Aorta (tissue), 5 donors: ENCODE results near the gene TMEM234. TPM values are rescaled to one million over a fixed set of nuclear protein-coding genes. Genes with fewer than 3 reads are reported as not detected.

ENCODE experiments used
- ATAC-seq: fragments of 200-7000 bp; cut with Tn5 transposase; one replicate; pipeline ENCODE4 v1.9.1; 2022; ENCODE audit warnings: moderate library complexity; ENCODE audit not compliant: low FRiP score
- DNase-seq, 2 donors: peaks; one replicate each; pipeline ENCODE4 v3.0.0-alpha.2; 2020
- H3K27ac ChIP-seq, 2 donors: one replicate each; pipeline ENCODE4 v1.5.1; 2013; ENCODE audit warnings: low read length in 2 of 2, mild to moderate bottlenecking in 2 of 2, moderate library complexity in 2 of 2, control low read depth in 1 of 2, inconsistent platforms in 1 of 2, low read depth in 1 of 2
- H3K27me3 ChIP-seq, 2 donors: one replicate each; pipeline ENCODE4 v1.6.1; 2013; ENCODE audit warnings: control low read depth in 1 of 2, low read length in 1 of 2, mild to moderate bottlenecking in 1 of 2, moderate library complexity in 1 of 2; ENCODE audit not compliant: insufficient read depth in 2 of 2, control insufficient read depth in 1 of 2
- H3K36me3 ChIP-seq, 2 donors: one replicate each; pipeline ENCODE4 v1.6.1; 2013; ENCODE audit warnings: control low read depth in 1 of 2, low read length in 1 of 2, mild to moderate bottlenecking in 1 of 2; ENCODE audit not compliant: insufficient read depth in 2 of 2, control insufficient read depth in 1 of 2
- H3K4me1 ChIP-seq, 2 donors: one replicate each; pipeline ENCODE4 v1.6.1; 2013; ENCODE audit warnings: low read length in 2 of 2, control low read depth in 1 of 2, mild to moderate bottlenecking in 1 of 2, moderate library complexity in 1 of 2; ENCODE audit not compliant: insufficient read depth in 2 of 2, control insufficient read depth in 1 of 2
- H3K4me3 ChIP-seq, 2 donors: one replicate each; pipeline ENCODE4 v1.5.1; 2013; ENCODE audit warnings: low read length in 2 of 2, control low read depth in 1 of 2, mild to moderate bottlenecking in 1 of 2
- H3K9me3 ChIP-seq: one replicate; pipeline ENCODE4 v1.6.1; 2013; ENCODE audit warnings: mild to moderate bottlenecking, low read length; ENCODE audit not compliant: control insufficient read depth
- WGBS, 2 donors: extraction: QIAGEN DNeasy Blood & Tissue Kit; methylation state at CpG; one replicate each; pipeline ENCODE4 v1.1.7; 2013; 5-methylcytosine and 5-hydroxymethylcytosine counted together
- intact Hi-C, 2 donors: fragments of 100-400 bp; cut with DNase I; formaldehyde crosslinking; loops; one replicate each; pipeline versions ENCODE4 v1.14.2 to v1.15.0; 2022
- polyA plus RNA-seq, 2 donors: library from polyadenylated mRNA; stranded (reverse); fragments of 200-250 nt; gene quantifications; one replicate each; pipeline ENCODE4 v1.2.3, GENCODE V29; 2013
- total RNA-seq, 2 donors: library from RNA; stranded (reverse); fragmentation: NEBNext Ultra II Directional; extraction: Animal tissue kit (Norgen Biotek cat#: 25700); gene quantifications; one replicate each; pipeline ENCODE4 v1.2.1, GENCODE V29; 2021
- donor health status: healthy with polysubstance abuse.
- donor health status: Bipolar disorder and iron deficiency.
- donor health status: DM: no; HTN: no; CAD: no.
- donor health status: DM: no; HTN: no; CAD: no.
- donor health status: DM: yes; HTN: yes; CAD: no.

Gene TMEM234
- total and polyA plus RNA-seq, 4 donors: 10.4 to 24.3 (median 19.5) TPM

- no peaks in the 10 kb centered on the region for H3K36me3 ChIP-seq
- H3K27me3 ChIP-seq: no peaks in the 10 kb centered on the region
- DNase-seq: no peak
- H3K4me1 ChIP-seq: no peaks in the 10 kb centered on the region
- no peaks in the 10 kb centered on the region for H3K9me3 ChIP-seq
- intact Hi-C loops: loop anchor here in 1 of 2 donors (5.0 kb wide), 1 partner anchor 72 kb away; the partner anchor contains the start of gene KPNA6
- WGBS, 2 donors: 5 to 7% methylated on average over 7 of the region's 7 CpGs
- peak overlapping the region; percentile 20 to 21 for H3K4me3 ChIP-seq
- H3K27ac ChIP-seq: peak overlapping the region; percentile 4 to 89
- no peak for ATAC-seq
Measured at GRCh38 chr1:32179193-32179442, 43.0 kb downstream of the TMEM234 start.

- intact Hi-C loops: loop anchor here in 1 of 2 donors (5.0 kb wide), 1 partner anchor 71 kb away; the partner anchor contains the start of gene KPNA6
- WGBS, 2 donors: 81% methylated on average over 7 of the region's 7 CpGs
- H3K4me3 ChIP-seq: peak overlapping the region; percentile 20 to 21
- no peaks in the 10 kb centered on the region for H3K4me1 ChIP-seq
- no peaks in the 10 kb centered on the region for H3K36me3 ChIP-seq
- H3K27me3 ChIP-seq: no peaks in the 10 kb centered on the region
- H3K27ac ChIP-seq: peak overlapping the region; percentile 4 to 89
- ATAC-seq (no peak), DNase-seq (no peak)
- H3K9me3 ChIP-seq: no peaks in the 10 kb centered on the region
Measured at GRCh38 chr1:32178380-32179192, 43.6 kb downstream of the TMEM234 start.

GRCh38 chr1:32172621-32173245 is 49.4 kb downstream of the TMEM234 start:
- DNase-seq (no peak), ATAC-seq (no peak)
- intact Hi-C loops: no loop called here
- Histone ChIP-seq H3K36me3 (peaks cover 0 to 12% of the 10 kb centered on the region in 2 donors), H3K4me1 (no peaks in the 10 kb centered on the region), H3K27me3 (no peaks in the 10 kb centered on the region), H3K27ac (no peak overlapping the region), H3K9me3 (no peaks in the 10 kb centered on the region), H3K4me3 (no peak overlapping the region)
- WGBS, 2 donors: 88 to 91% methylated on average over 1 of the region's 1 CpG

- 54 to 63% methylated on average over 4 of the region's 4 CpGs for WGBS, 2 donors
- H3K36me3 ChIP-seq: peaks cover 0 to 14% of the 10 kb centered on the region in 2 donors
- no peak overlapping the region for H3K4me3 ChIP-seq
- H3K4me1 ChIP-seq: no peaks in the 10 kb centered on the region
- H3K27ac ChIP-seq: no peak overlapping the region
- no peak for DNase-seq
- intact Hi-C loops: no loop called here
- H3K27me3 ChIP-seq: no peaks in the 10 kb centered on the region
- no peak for ATAC-seq
- no peaks in the 10 kb centered on the region for H3K9me3 ChIP-seq
Measured at GRCh38 chr1:32170991-32171390, 51.2 kb downstream of the TMEM234 start.

Other genes starting within 250 kb of the TMEM234 start
- 10 to 100 TPM; 84.9 to 91.2 TPM for gene KHDRBS1, start 208.5 kb downstream of the TMEM234 start, total RNA-seq
- gene KHDRBS1, start 208.5 kb downstream of the TMEM234 start, polyA plus RNA-seq: 10 to 100 TPM; 57.0 to 61.8 TPM
- gene TMEM39B, start 149.4 kb downstream of the TMEM234 start, total RNA-seq: 10 to 100 TPM; 14.1 to 21.1 TPM
- 10 to 100 TPM in 1 of 2 donors, 1 to 10 TPM in 1; 3.5 to 16.6 TPM for gene TMEM39B, start 149.4 kb downstream of the TMEM234 start, polyA plus RNA-seq
- 10 to 100 TPM; 58.4 to 66.2 TPM for gene KPNA6, start 114.3 kb downstream of the TMEM234 start, total RNA-seq
- 10 to 100 TPM in 1 of 2 donors, 1 to 10 TPM in 1; 8.8 to 11.0 TPM for gene KPNA6, start 114.3 kb downstream of the TMEM234 start, polyA plus RNA-seq
- 10 to 100 TPM; 46.7 to 55.5 TPM for gene TXLNA, start 42.7 kb downstream of the TMEM234 start, total RNA-seq
- gene TXLNA, start 42.7 kb downstream of the TMEM234 start, polyA plus RNA-seq: 10 to 100 TPM; 14.3 to 23.9 TPM
- 1 to 10 TPM; 4.8 to 7.1 TPM for gene CCDC28B, start 21.8 kb downstream of the TMEM234 start, total RNA-seq
- 10 to 100 TPM in 1 of 2 donors, 1 to 10 TPM in 1; 2.8 to 10.5 TPM for gene CCDC28B, start 21.8 kb downstream of the TMEM234 start, polyA plus RNA-seq
- 1 to 10 TPM in 1 of 2 donors, under 1 TPM in 1; 0.62 to 1.4 TPM for gene IQCC, start 16.7 kb downstream of the TMEM234 start, total RNA-seq
- 1 to 10 TPM in 1 of 2 donors, under 1 TPM in 1; 0.50 to 2.4 TPM for gene IQCC, start 16.7 kb downstream of the TMEM234 start, polyA plus RNA-seq
- gene DCDC2B, start 13.3 kb downstream of the TMEM234 start, total RNA-seq: not detected
- not detected for gene DCDC2B, start 13.3 kb downstream of the TMEM234 start, polyA plus RNA-seq
- 100 to 1,000 TPM; 102 to 108 TPM for gene EIF3I, start 54 bp upstream of the TMEM234 start, total RNA-seq
- 100 to 1,000 TPM; 127 to 141 TPM for gene EIF3I, start 54 bp upstream of the TMEM234 start, polyA plus RNA-seq
- 10 to 100 TPM in 1 of 2 donors, 1 to 10 TPM in 1; 9.6 to 11.8 TPM for gene FAM167B, start 24.9 kb upstream of the TMEM234 start, total RNA-seq
- gene FAM167B, start 24.9 kb upstream of the TMEM234 start, polyA plus RNA-seq: 1 to 10 TPM; 3.6 to 3.8 TPM
- 1 to 10 TPM; 2.4 to 4.6 TPM for gene LCK, start 28.9 kb upstream of the TMEM234 start, total RNA-seq
- 1 to 10 TPM in 1 of 2 donors, under 1 TPM in 1; 0.18 to 1.6 TPM for gene LCK, start 28.9 kb upstream of the TMEM234 start, polyA plus RNA-seq
- gene HDAC1, start 69.7 kb upstream of the TMEM234 start, total RNA-seq: 10 to 100 TPM; 47.9 to 55.5 TPM
- 10 to 100 TPM; 37.2 to 65.5 TPM for gene HDAC1, start 69.7 kb upstream of the TMEM234 start, polyA plus RNA-seq
- 10 to 100 TPM; 31.0 to 34.7 TPM for gene MARCKSL1, start 113.9 kb upstream of the TMEM234 start, total RNA-seq
- 10 to 100 TPM in 1 of 2 donors, 1 to 10 TPM in 1; 4.7 to 10.1 TPM for gene MARCKSL1, start 113.9 kb upstream of the TMEM234 start, polyA plus RNA-seq
- gene FAM229A, start 140.1 kb upstream of the TMEM234 start, total RNA-seq: 10 to 100 TPM in 1 of 2 donors, 1 to 10 TPM in 1; 6.5 to 11.7 TPM
- gene FAM229A, start 140.1 kb upstream of the TMEM234 start, polyA plus RNA-seq: 10 to 100 TPM in 1 of 2 donors, 1 to 10 TPM in 1; 2.3 to 40.1 TPM
- gene TSSK3, start 140.2 kb upstream of the TMEM234 start, total RNA-seq: 1 to 10 TPM; 1.7 to 2.2 TPM
- under 1 TPM in 1 of 2 donors, not detected in 1; 0.41 TPM for gene TSSK3, start 140.2 kb upstream of the TMEM234 start, polyA plus RNA-seq
- gene BSDC1, start 172.1 kb upstream of the TMEM234 start, total RNA-seq: 10 to 100 TPM; 55.2 to 62.8 TPM
- gene BSDC1, start 172.1 kb upstream of the TMEM234 start, polyA plus RNA-seq: 10 to 100 TPM; 26.4 to 42.9 TPM
- under 1 TPM in 1 of 2 donors, not detected in 1; 0.03 TPM for gene ZBTB8B, start 242.7 kb upstream of the TMEM234 start, total RNA-seq
- not detected for gene ZBTB8B, start 242.7 kb upstream of the TMEM234 start, polyA plus RNA-seq